Brain pericyte (primary cell): ENCODE data around the gene TAF3.

ENCODE experiments used
- DNase-seq: peaks from one replicate; pipeline ENCODE4 v3.0.0-alpha.2; 2012; ENCODE audit warnings: low read depth, low spot score

Gene TAF3

DNA sequence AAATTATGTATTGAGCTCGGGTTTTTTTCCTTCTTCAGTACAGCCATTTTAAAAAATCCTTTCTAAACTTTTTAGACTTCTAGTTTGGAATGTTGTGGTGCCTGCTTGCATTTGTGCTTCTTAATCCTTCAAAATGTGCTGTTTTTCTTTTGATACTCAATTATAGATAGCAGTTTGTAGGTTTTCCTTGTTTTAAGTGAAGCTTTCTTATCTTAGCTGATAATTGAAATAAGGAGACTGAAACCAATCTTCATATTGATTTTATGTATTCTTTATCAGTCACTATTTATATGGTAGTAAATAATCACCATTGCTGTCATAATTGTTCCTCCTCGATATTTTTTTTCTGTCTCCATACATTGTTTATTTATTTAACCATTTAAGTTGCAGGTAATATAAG, 56.6 kb downstream of the TAF3 start:
- DNase-seq, result no peak

DNA sequence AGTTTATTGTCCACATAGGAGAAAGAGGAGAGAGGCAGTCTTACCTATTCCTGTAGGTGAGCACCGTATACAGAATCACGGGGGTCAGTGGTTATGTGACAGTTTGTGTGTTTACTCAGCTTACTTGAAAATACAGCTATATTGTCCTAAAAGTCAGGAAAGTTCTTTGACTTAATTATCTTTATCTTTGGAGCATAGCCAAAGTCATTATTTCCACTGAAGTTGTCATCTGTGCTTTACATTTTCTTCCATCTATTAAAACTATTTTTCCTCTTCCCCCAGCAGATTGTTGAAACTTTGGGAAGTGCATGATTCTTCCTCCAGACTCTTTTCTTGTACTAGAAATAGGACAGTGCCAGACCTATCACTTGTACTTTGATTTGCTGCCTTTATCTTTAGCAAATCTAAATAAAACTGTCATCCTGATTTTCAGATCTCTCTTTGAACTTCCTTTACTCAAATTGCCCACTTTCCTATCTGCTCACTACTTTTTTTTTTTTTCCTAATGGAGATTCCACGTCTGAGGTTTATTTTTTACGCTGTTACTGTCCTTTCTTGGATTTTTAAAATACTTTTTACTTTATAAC, 58.3 kb downstream of the TAF3 start:
- DNase-seq, result no peak

DNA sequence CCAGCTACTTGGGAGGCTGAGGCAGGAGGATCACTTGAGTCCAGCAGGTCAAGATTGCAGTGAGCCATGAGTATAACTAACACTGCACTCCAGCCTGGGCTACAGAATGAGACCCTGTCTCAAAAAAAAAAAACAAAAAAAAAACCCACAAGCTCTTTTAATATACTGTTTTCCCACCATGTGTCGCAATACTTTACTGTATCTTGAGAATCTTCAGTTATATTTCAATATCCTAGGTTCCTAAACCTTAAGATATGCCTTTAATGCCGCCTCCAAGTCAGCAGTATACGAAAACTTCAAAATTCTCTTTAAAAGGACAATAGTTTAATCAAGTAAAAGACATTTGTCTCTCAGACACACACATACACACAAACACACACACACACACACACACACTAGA, 62.8 kb downstream of the TAF3 start:
- no peak for DNase-seq

DNA sequence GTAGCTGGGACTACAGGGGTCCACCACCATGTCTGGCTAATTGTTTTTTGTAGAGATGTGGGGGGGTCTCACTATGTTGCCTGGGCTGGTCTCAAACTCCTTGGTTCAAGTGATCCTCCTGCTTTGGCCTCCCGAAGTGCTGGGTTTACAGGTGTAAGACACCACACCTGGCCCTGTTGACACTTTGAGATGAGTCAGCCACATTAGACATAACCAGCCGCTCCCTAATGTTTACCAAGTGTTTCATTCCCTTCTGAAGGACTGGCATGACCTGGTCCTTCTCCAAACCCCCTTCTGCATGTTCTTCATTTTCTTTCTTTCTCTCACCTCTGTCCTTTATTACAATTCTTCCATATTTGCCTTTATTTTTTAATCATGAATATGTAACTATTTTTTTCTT, 67.8 kb downstream of the TAF3 start:
- DNase-seq, result no peak

DNA sequence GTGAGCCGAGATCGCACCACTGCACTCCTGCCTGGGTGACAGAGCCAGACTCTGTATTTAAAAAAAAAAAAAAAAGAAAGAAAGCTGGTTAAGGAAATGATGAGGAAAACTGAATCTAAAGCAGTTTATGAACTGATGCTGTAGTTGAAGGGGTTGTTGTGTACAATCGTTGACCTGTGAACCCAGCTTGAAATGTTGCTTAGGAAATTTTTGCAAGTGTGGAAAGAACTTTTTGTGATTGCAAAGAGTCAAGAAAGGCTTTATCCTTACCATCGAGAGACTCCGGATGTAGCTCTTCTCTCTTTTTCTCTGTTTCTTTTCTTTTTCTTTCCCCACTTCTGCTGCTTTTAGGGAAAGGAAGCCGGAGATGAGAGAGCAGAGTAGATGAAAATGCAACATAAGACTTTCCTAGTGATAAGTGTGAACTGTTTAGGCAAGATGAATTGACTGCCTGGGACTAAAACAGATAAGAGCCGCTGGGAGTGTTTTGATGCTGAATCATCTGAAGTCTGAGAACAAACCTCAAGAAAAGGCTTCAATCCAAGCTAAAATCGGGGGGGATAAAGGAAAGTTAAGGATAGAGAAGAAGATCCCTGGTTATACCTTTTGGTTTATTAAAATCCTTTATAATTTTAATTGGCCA, 69.0 kb downstream of the TAF3 start:
- no peak for DNase-seq

DNA sequence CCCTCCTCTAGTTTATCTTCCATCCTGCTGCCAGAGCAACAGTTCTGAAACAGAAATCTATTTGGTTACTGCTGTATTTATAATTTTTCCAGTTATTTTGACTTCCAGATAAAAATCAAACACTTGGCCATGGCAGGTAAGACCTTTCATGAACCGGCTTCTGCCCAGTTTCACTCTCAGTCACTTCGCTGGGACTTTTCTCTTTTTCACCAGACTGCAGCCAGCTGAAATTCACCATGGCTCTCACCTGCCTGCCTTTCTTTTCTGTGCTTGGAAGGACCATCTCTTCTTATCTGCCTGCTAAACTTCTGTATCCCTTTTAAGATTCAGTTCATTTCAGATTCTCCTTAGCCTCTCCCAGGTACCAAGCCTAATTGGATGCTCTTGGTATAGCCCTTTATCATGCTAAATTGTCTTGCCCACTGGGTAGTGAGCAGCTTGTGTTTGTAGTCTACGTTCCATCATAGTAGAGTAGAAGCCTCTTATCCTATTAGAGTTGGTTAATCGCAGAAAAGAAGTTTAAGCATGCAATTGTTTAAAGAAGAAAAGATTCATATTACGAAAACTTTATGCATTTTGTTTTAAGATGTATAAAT, 71.7 kb downstream of the TAF3 start:
- no peak for DNase-seq

DNA sequence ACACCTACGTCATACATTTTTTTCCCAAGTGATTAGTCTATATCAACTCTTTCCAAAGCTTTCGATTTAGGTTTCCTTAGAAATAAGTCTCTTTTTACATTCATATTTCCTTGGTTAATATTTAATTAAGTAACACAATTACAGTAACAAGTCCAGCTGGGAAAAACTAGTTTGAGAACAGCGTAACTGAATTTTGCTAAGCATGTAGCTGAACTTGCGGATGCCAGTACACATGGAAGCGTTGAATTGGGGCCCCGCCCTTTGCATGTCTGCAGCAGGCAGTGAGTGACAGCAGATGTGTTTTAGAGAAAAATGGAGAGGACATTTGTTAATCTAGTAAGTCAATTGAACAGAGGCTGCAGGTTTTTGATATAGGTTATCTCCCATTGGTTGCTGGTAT, 72.5 kb downstream of the TAF3 start:
- no peak for DNase-seq

DNA sequence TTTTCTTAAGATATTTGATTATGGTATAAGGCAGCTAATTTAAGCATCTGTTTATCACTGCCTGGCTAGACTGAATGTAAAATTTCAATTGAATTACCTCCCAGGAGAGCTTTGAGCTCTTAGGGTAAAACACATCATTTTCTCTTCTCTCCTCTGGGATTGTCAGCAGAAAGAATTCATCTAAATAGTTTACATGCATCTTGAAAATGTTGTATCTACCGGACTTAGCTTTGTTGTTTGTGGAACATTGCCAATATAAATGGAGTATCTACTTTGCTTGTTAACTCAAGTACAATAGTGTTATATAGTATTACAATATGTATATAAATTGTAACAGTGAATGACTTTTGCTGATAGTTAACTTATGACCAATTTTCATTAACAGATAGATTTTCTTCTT, 73.3 kb downstream of the TAF3 start:
- DNase-seq, result peak; percentile 25

DNA sequence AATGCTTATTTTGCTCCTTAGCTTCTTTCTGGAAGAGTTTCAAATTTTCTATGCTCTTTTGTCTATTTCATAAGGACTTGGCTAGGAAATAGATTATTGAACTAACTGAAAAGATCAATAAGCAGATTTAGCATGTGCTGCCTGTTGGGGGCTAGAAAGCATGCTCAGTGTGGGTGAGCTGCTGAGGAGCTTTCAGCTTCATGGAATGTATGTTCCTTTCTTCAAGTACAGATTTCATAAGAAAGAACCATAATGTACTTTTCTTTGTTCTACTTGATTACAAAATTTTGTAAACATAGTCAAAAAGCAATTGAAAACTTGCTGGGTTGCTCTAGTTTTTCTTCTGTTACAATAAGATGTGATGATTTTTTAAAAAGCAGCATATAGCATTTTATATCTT, 73.8 kb downstream of the TAF3 start:
- no peak for DNase-seq

DNA sequence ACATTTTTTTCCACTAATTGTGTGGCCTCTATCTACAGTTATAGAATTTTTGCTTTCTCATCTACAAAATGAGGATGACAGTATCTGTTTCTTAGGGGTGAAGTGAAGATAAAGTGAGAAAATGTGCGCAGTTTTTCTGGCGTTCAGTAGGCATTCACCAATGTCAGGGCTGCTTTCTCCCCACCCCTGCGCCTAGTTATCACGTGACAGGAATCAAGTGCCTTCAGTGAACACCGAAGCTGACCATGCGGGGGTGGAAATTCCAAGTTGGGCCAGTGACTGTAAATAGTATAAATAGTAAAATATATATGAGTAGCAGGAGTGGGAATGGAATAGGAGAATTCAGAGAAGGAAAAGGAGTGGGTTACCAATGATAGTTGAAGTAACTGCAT, 77.4 kb downstream of the TAF3 start:
- DNase-seq, result no peak

DNA sequence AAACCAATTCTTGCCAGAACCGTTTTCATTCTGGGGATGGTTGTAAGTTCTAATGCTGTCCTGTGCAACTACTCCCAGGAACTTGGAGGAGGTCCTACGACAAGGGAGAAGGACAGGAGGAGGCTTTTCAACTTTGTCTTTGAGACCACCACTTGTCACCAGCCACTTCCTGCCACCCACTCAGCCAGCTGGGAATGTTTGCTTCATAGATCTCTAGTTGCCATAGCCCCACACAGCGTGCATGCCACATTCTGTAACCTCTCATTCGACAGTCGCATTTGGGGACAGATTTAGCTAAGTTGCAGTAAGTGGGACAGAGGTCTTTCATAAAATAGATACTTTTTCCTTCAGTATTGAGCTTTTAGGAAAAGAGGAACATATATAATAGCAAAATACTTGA, 78.0 kb downstream of the TAF3 start:
- DNase-seq, result no peak

DNA sequence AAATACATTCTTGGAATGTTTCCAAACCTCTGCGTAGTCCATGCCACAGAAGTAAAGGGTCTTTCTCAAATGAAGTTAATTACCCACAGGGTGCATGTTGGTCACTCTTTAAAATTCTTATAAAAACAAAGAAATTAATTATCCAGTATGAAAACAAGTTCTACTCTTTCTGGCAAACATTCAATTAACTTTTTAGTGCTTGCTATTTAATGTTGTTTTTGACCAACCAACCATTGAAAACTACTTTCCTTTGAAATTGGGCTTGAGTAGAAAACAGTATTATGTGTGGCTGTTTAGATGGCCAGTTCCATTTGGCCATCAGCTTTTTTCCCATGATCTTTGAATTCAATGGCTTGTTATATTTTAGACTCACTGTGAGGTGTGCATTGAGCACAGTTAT, 83.0 kb downstream of the TAF3 start:
- no peak for DNase-seq

DNA sequence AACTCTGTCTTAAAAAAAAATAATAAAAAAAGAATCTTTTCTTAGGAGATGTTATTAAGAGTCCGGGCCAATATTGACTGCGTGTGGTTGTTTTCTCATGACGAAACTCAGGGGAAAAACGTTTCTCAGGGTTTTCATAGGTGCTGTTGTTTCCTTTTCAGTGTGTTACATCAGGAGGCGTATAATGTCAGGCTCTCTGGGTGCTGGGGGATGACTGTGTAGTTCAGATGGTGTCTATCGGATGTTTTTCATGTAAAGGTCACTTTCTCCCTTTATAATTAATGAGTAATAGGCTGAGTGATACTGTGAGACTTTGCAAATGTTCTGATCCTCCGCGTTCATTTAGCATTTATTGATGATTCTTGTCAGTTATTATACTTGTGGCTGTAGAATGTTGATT, 84.1 kb downstream of the TAF3 start:
- no peak for DNase-seq

DNA sequence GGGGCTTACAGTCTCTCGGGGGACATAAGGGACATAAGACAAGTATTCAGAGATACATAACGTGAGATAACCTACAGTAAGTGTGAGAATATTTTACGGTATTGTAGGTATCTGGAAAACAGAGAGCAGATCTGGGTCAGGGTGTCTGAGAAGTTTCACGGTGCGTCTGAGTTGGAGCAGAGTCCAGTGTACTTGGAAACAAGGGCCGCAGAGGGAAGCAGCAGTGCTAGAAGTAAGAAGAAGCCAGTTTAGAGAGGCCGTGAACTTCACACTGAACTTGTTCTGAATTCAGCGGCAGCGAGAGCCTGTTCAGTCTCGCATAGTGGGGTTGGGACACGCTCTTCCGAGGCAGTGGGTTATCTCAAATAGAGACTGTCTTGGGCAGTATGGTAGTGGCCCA, 85.5 kb downstream of the TAF3 start:
- DNase-seq, result no peak

DNA sequence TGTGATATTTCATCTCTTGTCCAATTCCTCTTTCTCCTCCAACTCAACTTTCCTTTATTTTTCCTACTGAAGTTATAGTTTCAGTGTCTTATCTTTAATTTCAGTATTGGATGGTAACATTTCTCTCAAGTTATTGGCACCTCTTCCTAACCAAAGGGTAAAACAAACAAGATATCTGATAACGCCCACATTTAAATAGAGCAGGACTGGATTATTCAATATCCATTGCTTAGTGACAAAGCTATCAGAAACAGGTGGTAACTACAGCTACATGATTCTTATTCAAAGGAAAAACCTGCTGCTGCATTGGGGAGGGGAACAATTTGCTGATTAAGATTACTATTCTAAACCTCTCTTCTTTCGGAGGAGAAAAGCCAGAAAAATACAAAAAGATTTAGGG, 87.8 kb downstream of the TAF3 start:
- DNase-seq, result no peak

DNA sequence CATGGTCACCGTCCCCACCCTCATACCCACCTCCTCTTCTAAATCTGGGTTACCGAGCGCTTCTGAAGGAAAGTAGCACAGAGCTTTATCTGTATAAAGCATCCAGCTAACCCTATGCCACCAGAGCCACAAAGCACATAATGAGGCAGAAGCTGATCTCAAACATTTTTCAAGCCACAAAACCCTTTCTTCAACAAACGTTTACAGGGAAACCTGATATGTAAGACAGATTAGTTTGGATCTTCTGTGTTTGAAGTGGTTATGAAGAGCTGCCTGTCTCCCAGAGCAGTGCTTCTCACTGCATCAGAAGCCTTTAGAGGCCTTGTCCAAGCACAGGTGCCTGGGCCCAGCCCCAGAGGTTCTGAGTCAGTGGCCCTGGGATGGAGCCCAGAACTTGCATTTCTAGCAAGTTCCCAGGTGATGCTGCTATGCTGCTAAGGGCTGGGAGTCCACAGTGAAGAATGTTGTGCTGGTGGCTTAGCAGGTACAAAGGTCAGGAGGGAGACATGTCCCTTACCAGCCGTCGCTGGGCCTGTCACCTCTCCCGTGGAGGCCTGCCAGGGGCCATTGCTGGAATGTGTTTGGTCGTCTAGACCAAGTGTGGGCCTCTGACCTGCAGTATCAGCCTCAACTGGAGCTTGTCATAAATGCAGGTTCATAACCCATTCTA, 90.4 kb downstream of the TAF3 start:
- DNase-seq, result no peak

DNA sequence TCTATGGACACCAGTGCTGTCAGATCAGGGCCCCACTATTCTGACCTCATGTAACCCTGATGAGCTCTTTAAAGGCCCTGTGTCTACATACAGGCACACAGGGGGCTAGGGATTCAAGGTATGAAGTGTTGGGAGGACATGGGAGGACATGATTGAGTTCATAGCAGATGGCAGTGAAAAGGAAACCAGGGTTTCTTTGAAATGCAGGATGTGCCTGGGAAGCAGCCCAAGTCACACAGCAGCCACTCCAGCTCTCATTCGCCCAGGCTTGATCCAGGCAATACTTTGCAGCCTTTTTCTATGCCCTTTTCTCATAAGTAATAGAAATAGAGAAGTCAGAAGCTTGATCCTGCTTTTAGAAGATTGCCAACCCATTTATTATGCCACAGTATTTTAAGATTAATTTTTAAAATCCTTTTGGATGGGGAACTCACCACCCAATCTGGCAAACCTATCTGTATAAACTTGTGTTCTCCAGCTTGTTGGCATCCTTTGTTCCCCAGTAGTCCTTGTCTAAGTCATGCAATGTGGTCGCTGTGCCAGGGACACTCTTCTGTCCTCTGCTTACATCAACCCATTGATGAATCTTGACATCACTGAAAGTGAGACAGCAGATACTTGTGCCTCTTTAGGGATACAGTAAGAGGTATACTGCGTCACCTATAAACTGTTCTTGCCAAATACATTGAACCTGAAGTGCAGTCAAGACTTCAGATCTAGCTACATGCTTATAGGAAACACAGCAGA, 95.0 kb downstream of the TAF3 start:
- DNase-seq, result no peak

DNA sequence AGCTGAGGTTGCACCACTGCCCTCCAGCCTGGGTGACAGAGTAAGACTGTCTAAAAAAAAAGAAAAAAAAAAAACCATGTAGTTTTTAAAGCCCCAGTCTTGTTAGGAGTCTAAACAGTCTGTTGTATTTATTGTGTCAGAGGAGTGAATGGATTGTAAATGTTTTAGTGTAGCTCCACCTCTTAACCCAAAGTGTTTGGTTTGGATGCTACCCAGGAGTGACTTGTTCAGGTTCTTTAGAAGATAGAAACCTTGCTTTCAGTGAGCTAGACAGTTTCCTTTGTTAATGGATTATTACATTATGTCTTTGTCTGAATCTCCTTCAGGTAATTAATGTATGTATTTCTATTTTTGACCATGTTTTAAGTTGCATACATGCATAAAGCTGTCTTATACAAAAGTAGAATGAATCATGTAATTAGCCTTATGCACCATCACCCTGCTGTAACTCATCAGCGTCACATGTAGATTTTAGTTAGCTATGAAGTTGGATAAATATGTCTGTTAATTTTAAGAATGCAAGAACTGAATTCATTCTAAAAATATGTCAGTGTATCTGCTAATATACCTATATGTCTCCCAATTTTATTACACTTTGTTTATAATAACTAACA, 97.7 kb downstream of the TAF3 start:
- DNase-seq, result no peak

DNA sequence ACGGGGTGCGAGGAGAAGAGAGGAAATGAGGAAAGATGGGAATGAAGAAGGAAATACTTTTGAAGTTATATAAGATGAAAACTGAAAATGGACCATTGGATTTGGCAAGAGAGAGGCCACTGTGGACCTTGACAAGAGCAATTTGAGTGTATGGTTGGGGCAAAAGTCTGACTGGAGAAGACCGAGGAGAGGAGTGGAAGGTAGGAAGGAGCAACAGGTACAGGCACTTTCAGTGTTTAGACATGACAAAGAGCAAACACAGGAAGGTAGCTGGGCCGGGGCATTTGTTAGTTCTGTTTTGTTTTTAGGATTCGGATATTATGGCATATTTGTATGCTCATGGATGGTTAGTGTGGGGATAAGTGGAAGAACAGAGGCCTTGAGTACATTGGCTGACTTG, 99.4 kb downstream of the TAF3 start:
- no peak for DNase-seq

DNA sequence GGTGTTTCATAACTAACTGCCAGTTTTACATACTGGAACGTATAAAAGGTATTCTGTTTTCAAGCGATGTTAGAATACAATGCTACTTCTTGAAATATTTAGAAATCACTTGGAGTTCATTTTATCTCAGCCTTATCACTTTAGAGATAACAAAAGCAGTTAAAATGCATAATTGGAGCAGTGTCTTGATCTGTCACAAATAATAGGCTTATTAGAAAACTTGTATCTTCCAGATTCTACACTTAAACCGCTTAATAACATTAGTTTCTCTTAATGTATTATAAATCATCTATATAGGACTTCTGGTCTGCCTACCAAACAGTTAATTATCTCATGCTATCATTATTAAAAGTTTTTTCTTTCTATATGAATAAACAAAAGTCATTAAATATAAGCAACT, 104.4 kb downstream of the TAF3 start:
- DNase-seq, result no peak

DNA sequence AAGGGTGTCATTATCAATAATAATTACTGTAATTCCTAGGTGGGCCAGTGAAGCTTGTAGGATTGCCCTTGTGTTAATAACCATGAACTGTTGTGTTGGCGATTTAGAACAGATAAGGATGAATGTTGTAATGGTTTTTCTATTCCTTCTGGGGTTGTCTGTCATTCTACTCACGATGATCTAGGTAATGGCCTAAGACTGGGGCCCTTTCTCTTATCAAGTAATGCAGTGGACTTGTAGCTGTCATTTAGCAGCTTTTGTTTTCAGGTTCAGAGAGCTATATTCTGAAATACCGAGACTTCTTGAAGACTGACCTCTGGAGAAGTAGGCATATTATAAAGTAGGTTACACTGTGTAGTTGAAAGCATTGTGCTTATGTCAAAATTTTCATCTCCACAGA, 110.2 kb downstream of the TAF3 start:
- DNase-seq, result no peak
